Medulla oblongata (tissue), 1 donor: Measurements from ENCODE around the gene GRIK4.

Experiments used
- DNase-seq: peaks from one replicate; pipeline ENCODE4 v3.0.0-alpha.2; 2015; ENCODE audit errors: extremely low spot score

The GRIK4 gene

DNA sequence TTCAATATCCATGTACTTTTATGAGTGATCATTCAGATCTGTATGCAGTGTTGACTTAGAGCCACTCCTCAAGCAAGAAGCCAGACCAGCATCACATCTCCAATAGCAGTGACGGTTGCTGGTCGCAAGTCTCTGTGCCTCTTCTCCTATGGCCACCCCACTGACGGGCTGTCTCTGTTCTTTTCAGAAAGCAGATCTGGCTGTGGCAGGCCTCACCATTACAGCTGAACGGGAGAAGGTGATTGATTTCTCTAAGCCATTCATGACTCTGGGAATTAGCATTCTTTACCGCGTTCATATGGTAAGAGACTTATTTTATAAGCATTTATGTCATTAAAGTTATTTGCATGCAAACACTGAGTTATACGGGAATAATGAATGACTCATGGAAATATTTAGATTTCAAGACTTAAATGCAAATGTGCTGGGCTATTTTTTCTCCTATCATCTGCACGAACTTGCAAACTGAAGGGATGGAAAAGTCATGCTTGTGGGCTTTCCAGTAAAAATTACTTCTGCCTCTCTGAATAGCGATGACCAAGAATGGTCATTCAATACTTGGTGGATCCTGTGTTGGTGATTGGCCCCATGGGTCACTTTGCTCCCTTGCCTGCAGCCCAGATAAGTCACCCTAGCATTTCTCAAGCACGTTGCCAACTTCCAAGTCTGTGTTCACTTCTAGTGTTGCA is 428.8 kb downstream of the GRIK4 start:
- DNase-seq: no peak

DNA sequence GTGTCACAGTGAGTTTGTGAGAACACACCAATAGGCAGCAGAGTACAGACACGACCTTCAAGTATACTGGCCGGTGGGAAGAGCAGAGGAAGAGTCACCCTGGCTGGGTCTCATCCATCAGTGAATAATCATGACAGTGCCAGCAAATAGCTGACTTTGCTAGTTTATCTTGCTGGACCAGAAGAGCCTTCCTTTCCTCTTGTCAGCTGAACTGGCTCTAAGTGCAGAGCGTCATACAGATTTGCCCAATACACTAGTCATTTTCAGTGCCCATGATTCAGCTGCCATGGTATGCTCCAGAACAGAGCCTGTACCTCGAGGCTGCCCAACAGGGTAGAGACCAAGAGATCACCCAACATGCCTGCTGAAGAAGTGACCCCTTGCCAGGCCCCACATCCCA is 429.5 kb downstream of the GRIK4 start:
- DNase-seq: no peak

DNA sequence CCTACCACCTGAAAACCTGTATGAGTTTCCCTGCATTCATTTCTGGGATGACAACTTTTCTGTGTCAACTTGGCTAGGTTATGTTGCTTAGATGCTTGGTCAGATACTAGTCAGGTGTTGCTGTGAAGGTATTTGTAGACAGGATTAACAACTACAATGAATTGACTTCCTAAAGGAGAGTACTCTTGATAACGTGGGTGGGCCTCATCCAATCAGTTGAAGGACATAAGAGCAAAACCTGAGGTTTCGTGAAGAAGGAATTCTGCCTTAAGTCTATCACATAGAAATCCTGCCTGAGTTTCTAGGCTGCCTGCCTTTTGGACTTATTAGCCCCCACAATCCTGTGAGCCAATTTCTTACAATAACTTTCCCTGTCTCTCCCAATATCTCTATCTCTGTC is 431.2 kb downstream of the GRIK4 start:
- DNase-seq: no peak

DNA sequence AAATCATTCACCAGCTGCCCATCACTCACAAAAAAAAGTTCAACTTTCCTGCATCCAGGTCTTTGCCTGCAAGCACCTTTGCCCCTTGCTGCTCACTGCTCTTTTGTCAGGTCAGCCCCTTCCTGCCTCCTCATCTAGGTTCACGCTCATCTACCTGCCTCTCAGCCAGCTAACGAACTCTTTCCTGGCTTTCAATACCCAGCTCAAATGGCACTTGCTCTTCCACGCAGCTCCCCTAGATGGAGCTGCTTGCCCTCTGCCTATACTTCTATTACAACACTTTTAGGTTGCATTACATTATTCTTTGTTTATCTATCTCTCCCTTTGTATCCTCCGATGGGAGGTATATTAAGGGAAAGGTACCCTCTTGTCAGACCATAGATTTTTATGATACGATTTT is 433.5 kb downstream of the GRIK4 start:
- DNase-seq: no peak

DNA sequence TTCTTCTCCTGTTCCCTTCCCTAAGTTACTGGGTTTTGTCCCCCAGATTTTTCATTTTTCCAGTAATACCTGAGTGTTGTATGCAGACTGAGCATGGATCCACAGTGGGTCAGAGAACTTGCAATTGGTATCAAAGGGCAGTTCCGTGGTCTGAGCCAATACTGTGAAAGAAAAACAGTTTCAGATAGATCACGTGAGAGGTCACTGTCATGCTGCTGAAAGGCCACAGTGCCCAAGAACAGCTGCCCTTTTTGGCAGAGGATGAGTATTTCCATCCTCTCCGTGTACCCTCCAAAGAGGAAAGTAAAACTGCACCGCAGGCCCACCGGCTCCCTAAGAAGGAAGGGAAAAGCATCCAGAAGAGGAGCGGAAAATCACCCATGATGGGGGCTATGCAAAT is 439.3 kb downstream of the GRIK4 start:
- no peak for DNase-seq

DNA sequence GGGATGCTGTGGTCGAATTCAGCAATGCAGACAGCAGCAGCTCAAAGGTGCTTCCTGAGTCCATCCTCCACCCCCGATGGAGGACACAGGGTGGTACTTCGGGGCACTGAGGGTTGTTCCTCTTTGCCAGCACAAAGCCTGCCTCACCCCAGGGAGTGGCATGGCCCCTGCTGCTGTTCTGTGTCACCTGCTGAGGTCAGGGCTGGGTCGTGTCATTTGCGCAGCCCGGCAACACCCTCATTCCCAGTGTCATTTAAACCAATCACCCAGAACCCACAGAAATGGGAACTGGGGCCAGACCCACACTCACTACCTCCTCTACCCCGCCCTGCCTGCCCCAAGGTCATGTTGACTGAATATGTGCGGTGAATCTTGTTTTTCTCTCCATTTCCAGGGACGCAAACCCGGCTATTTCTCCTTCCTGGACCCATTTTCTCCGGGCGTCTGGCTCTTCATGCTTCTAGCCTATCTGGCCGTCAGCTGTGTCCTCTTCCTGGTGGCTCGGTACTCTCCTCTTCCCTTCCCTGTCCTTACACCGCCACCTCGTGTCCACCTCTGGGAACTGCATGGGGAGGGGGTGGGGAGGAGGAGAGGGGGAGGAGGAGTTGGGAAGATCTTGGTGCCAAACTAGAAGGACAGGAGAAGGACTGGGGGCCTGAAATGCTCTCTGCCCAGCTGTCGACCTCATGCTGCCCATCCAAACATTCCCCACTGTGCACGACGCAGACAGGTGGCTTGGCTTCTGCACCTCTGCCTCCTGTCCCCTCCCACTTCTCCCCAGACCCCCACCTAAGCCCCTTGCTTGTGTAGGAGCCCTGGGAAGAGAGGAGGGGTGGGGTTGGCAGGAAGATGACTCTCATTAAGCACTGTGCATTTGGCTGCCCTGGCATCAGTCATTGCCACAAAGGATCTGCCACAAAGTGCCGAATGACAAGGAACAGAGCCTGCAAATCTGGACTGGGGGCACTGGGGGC is 441.2 kb downstream of the GRIK4 start:
- DNase-seq: peak; percentile 96

DNA sequence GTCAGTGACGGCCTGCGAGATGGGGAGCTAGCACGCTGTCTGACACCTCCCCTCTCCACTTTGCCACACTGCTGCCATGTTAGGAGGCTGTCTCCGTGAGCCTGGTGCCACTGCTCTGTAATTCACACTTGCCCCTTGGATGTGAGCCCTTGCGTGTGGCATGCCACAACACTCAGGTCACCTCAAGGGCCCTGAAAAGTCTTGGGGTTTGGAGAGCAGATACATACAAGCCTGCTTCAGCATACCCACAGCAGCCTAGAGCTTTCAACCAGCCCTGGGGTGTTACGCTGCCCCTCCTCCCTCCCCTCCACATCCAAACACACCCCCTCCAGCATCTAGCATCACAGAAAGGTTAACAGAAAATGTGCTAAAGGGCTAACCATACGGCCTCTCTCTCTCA is 442.8 kb downstream of the GRIK4 start:
- DNase-seq: no peak

DNA sequence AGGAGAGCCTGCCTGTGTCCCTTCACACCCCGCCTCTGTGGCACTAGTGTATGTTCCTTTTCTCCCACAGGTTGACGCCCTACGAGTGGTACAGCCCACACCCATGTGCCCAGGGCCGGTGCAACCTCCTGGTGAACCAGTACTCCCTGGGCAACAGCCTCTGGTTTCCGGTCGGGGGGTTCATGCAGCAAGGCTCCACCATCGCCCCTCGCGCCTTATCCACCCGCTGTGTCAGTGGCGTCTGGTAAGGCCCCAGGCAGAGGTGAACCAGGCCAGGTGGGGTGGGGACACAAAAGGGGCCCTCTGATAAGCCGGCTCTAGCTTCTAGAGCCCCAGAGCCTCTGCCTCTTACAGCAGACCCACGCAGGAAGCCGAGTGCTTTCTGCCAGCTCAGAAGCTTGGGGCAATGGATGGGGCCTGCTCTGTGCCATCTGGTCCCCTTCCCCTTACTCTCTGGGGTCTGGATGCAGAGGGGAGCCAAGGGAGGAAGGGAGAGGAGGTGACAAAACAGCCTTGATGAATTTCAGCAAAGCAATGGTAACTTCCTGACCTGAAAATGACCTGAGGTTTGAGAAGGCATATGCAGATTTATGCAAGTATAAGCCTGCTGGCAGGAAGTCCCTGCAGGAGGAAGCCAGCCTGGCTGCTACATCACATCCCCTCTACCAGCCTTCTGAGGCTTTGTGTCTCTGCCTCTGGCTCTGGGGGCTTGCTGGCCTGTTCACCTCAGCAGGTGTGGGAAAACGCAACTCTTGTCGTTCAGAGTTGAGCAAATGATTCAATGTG is 445.4 kb downstream of the GRIK4 start:
- no peak for DNase-seq

DNA sequence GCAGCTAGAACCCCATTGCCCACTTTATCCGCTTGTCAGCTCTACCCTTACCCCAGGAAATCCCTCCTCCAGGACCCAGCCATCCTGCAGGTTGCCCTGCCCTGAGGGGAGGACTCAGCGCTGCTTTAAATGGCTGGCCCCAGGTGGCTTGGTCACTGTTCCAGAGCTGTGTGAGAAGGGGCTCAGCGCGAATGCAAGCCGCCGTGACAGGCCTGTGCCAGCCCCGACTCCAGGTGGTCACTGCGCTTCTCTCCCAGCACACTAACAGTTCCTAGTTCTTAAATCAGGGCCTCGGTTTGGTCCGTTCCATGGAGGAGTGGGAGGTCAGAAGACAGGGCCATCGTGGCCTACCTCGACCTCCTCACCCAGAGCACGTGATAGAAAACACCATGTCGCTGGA is 446.6 kb downstream of the GRIK4 start:
- DNase-seq: no peak

DNA sequence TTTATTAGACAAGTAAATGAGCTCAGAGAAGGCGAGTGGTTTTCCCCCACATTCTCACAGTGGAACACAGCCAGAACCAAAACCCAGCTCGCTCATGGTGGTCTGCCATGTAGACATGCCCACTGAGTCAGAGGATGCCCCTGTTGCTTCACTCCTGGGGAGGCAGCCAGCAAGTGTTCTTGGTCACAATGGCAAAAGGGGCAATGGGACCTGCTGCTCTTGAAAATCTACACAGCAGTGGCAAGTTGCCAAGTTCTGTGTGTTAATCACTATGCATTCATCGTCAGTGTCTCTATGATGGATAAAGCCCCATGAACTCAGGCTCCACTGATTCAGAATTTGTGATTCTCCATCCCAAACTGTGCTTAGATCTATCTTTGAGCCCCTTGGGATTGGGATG is 447.6 kb downstream of the GRIK4 start:
- no peak for DNase-seq

DNA sequence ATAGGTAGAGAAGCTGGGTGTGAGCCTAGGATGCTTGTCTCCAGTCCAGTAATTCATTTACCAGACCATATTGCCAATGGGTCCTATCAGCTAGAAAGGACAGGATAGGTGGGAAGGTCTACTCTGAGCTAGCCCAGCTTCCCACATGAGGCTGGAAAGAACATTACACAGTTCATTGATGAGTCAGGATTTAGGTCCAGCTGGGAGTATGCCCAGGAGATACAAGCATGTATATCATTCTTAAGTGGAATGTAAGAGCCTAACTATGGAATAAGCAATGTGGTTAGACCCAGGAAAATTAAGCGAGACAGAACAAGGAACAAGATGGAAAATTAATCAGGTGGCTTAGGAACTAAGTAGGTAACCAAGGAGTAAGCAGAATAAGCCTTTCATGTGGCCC is 453.3 kb downstream of the GRIK4 start:
- DNase-seq: no peak

DNA sequence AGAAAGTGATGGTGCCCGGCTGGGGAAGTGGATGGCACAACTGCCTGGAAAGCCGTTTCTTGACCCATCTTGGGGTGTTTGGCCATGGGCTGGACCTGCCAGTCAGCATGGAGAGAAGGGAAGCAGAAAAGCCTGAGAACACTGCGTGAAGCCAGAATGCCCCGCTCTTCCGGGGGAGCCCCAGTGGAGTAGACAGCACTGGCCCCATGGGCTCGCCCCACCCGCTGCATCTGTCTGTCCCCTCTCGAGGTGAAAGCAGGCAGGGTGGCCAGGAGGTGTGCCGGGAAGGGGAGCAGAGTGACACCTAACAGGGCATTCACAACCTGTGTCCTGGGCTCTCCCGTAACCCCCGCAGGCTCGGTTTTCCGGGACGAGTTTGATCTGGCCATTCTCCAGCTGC is 455.3 kb downstream of the GRIK4 start:
- DNase-seq: no peak

DNA sequence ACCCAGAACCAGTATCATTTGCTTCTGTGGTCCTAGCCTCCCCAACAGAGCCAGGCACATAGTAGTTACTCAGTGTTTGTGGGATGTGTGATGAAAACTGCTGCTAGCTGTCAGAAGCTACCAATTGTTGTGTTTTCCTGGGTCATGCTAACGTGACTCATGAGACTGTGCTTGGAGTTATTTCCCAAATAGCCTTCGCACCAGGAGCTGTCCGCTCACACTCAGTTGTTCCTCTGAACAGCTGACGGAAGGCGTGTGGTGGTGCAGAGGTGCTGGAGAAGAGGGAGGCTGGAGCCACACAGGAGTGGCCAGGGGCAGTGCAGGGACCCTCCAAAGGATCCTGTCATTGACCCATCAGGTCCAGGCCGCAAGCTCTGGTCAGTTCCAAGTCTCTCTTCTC is 458.4 kb downstream of the GRIK4 start:
- DNase-seq: no peak

DNA sequence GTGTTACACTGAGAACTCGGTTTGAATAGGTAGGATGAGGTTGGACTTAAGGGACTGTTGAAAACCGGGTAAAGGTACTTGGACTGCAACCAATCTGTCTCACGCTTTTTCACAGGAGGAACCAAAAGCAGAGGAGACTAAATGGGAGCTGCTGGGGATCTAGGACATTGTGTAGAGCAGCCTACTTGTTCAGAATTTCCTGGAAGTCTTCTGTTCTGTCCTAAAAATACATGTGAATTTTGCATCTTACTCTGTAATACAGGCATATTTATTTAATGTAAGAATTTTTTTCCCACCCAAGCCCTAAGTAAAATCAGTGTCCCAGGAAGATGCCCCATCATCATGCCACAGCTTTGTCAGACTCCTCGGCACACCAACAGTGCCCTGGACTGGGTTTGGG is 460.3 kb downstream of the GRIK4 start:
- no peak for DNase-seq

DNA sequence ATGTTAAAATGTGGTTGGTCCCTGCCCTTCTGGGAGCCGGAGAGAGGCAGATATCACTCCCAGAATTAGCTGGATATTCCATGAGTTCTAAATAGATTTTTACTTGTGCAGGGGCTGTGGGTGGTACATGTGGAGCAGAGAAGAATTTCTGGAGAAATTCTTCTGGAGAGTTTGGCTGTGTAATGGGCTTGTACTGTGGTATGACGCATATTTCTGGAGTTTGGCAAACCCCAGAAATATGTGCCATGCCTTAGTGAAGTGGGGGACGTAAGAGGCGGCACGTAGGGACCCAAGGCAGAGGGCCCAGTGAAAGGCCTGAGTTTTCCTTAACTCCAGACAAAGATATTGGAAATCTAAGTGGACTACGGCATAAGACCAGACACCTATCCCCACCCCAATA is 461.1 kb downstream of the GRIK4 start:
- DNase-seq: no peak

DNA sequence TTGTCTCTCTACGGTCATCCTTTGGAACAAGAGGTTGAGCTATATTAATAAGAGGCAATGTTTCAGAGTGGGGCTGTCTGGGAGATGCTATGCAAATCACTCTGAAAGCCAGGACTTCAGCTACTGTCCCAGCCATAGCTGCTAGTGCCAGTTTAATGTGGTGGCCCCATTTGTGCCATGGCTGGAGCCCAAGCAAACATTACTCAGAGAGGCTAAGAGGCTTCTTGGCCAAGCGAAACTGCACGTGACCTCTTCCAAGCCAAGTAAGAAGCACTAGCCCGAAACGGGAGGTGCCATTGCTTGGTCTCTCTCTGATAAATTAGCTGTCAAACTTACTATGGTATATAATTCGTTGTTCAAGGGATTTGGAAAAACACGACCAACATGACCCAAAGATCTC is 462.0 kb downstream of the GRIK4 start:
- peak; percentile 63 for DNase-seq

DNA sequence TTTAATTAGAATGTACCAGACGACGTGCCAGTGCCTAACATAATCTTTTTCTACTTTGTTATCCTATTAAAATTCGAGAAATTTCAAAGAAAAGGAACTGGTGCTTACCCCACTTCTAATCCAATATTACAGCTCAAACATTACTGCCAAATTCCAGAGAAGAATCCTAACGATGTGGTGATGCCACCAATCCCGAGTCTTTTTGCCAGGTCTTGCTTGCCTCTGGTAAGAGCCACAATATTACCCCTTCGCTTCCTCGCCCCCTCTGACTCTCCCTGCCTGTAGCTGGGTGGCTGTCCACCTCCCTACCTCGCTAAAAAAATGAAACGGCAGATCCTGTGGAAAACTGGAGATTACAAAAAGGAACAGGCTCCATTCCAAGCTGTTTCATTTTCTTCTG is 462.9 kb downstream of the GRIK4 start:
- DNase-seq: no peak

DNA sequence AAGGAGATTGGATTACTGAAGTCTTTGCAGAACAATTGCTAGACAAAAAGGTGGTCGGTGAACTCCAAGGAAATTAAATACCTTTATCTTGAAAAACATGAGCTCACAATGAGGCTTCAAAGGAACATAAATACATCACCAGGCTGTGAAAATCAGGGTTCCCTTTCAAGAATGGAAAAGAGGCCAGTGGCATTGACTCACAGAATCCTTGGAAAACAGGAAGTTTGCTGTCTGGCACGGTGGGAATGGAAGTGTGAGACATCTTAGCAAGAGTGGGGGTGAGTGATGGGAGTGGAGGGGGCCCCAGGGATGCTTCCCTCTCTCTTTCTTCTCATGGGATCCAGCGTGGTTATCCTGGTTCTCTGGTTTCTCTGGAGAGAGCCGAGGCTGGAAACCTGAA is 463.4 kb downstream of the GRIK4 start:
- DNase-seq: no peak

DNA sequence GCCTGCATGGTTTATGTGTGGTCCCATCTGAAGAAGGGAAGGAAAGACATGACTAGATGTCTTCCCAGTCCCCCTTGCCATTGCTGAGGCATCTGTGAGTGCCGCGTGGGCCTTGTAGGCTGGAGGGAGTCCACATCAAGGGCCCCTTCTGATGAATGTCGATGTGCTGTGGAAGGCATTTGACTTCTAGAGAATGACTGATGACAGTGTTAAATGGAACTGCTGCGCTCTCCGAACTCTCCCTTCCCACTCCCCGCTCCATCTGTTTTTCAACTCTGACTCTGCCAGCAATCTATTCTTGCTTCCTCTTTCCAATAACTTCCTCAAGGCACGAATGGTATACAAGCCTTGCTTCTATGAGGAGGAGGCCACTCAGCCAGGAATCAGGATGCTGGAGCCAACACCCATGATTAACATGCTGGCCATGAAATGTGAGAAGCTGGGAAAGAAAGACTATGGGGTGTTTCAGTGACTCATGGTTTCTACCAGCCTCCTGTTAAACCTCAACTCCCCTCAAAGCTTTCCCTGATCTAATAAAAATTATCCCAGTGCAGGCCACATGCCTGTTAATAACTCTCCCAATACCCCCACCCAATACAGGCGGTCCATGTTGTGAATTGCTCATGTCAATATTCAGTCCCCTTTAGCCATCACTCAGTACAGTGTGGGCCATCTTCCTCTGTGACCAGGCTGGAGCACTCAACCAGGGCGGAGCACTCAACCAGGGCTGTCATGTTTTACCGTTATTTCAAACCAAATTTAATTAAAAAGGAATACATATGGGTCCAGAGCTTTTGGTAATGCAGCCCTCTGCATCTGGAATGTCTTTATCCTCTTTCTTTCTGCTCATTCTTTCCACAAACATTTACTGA is 466.0 kb downstream of the GRIK4 start:
- DNase-seq: no peak

DNA sequence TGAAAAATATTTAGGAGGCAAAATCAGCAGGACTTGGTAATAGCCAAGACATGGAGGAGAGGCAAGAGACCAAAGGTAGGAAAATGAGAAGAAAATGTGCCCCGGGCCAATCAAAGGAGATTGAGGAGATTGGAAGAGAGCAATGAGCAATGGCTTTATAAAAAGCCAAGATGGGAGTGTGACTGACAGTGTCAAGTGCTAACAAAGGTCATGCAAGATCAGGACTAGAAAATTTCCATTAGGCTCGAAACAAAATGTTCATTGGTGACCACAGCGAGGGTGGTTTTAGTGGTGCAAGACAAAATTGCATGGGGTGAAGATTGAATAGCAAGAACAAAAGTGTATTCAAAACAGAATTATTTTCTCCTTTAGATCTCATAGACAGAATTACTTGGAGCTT is 467.2 kb downstream of the GRIK4 start:
- no peak for DNase-seq
